Midbrain (tissue), 1 donor: ENCODE results near the gene ZP1.

Experiments used
- DNase-seq: peaks from one replicate; lab custom pipeline; 2025; lab: John Stamatoyannopoulos, UW

Gene ZP1

GRCh38 chr11:60844045-60844869 is 23.1 kb upstream of the ZP1 start:
- DNase-seq, result no peak

- DNase-seq, result no peak
Observed at GRCh38 chr11:60844870-60845221, 22.5 kb upstream of the ZP1 start.

- DNase-seq, result no peak
Observed at GRCh38 chr11:60845338-60845737, 22.0 kb upstream of the ZP1 start.

GRCh38 chr11:60847281-60847680 is 20.1 kb upstream of the ZP1 start:
- DNase-seq, result no peak

- no peak for DNase-seq
Observed at GRCh38 chr11:60847896-60848295, 19.4 kb upstream of the ZP1 start.

- DNase-seq, result no peak
Observed at GRCh38 chr11:60848714-60849151, 18.6 kb upstream of the ZP1 start.

- no peak for DNase-seq
Observed at GRCh38 chr11:60849641-60850520, 17.5 kb upstream of the ZP1 start.

- no peak for DNase-seq
Observed at GRCh38 chr11:60851327-60852104, 15.8 kb upstream of the ZP1 start.

- no peak for DNase-seq
Observed at GRCh38 chr11:60852117-60852981, 15.0 kb upstream of the ZP1 start.

GRCh38 chr11:60852982-60853950 is 14.1 kb upstream of the ZP1 start:
- DNase-seq, result no peak

GRCh38 chr11:60854140-60854846 is 13.0 kb upstream of the ZP1 start:
- no peak for DNase-seq

- DNase-seq, result no peak
Observed at GRCh38 chr11:60854847-60855725, 12.3 kb upstream of the ZP1 start.

- no peak for DNase-seq
Observed at GRCh38 chr11:60855726-60856633, 11.4 kb upstream of the ZP1 start, which contains the start of gene PTGDR2. Gene PTGDR2 (minus strand): TSS chr11:60855950. CDS start chr11:60853722, 2,228 bp downstream.

- DNase-seq, result no peak
Observed at GRCh38 chr11:60857378-60858232, 9.7 kb upstream of the ZP1 start.

- no peak for DNase-seq
Observed at GRCh38 chr11:60858236-60858635, 9.1 kb upstream of the ZP1 start.

GRCh38 chr11:60858731-60859464 is 8.4 kb upstream of the ZP1 start:
- DNase-seq, result no peak
